HG03103 (cell line): Measurements from ENCODE around the gene FTHL17.

Experiments used
- ATAC-seq: cut with Tn5 transposase; IDR thresholded peaks from one replicate; pipeline ENCODE4 v1.9.1; 2021; ENCODE audit warnings: low read depth; ENCODE audit not compliant: unreplicated experiment

The FTHL17 gene

GRCh38 chrX:31071725-31072124, at the start of gene FTHL17:
TSS of gene FTHL17 (minus strand) at chrX:31072041. CDS start at chrX:31071953, 88 bp downstream.
- no peak for ATAC-seq

- no peak for ATAC-seq
Measured at GRCh38 chrX:31117266-31117665, 45.4 kb upstream of the FTHL17 start.

- no peak for ATAC-seq
Measured at GRCh38 chrX:31115398-31115797, 43.6 kb upstream of the FTHL17 start.

- no peak for ATAC-seq
Measured at GRCh38 chrX:31114858-31115257, 43.0 kb upstream of the FTHL17 start.

- ATAC-seq, result no peak
Measured at GRCh38 chrX:31112226-31112999, 40.6 kb upstream of the FTHL17 start.

GRCh38 chrX:31110657-31111056, 38.8 kb upstream of the FTHL17 start:
- no peak for ATAC-seq

- ATAC-seq, result no peak
Measured at GRCh38 chrX:31099536-31100090, 27.8 kb upstream of the FTHL17 start.

GRCh38 chrX:31098079-31098478, 26.2 kb upstream of the FTHL17 start:
- ATAC-seq, result no peak

- ATAC-seq, result no peak
Measured at GRCh38 chrX:31093639-31093975, 21.8 kb upstream of the FTHL17 start.

- no peak for ATAC-seq
Measured at GRCh38 chrX:31092970-31093638, 21.3 kb upstream of the FTHL17 start.

- no peak for ATAC-seq
Measured at GRCh38 chrX:31092476-31092875, 20.6 kb upstream of the FTHL17 start.

GRCh38 chrX:31091819-31092218, 20.0 kb upstream of the FTHL17 start:
- ATAC-seq, result no peak

- no peak for ATAC-seq
Measured at GRCh38 chrX:31074522-31074921, 2.7 kb upstream of the FTHL17 start.

GRCh38 chrX:31071262-31071661, 579 bp downstream of the FTHL17 start:
- ATAC-seq, result no peak

GRCh38 chrX:31070057-31070468, 1.8 kb downstream of the FTHL17 start:
- ATAC-seq, result no peak

GRCh38 chrX:31063114-31063513, 8.7 kb downstream of the FTHL17 start:
- ATAC-seq, result no peak

- peak; percentile 70 for ATAC-seq
Measured at GRCh38 chrX:31061091-31061490, 10.8 kb downstream of the FTHL17 start.

GRCh38 chrX:31060016-31060415, 11.8 kb downstream of the FTHL17 start:
- no peak for ATAC-seq

GRCh38 chrX:31058284-31058683, 13.6 kb downstream of the FTHL17 start:
- no peak for ATAC-seq

GRCh38 chrX:31057691-31058090, 14.2 kb downstream of the FTHL17 start:
- no peak for ATAC-seq

GRCh38 chrX:31057291-31057690, 14.6 kb downstream of the FTHL17 start:
- no peak for ATAC-seq

GRCh38 chrX:31053621-31054020, 18.2 kb downstream of the FTHL17 start:
- no peak for ATAC-seq
